Measurements from ENCODE around the gene MAGI2. TPM values are rescaled to one million over a fixed set of nuclear protein-coding genes. Genes with fewer than 3 reads are reported as not detected.

Gene MAGI2
- total RNA-seq, 4 donors from 2014 or later: 0.23 to 5.5 (median 0.45) TPM

- no peaks in the 10 kb centered on the region for H3K27me3 ChIP-seq
- no peak for TF ChIP-seq POLR2A (IDR thresholded peaks at IDR 0.05)
- no peak for TF ChIP-seq CTCF (IDR thresholded peaks at IDR 0.05)
- H3K4me3 ChIP-seq: no peak overlapping the region
- DNase-seq: no peak
- no peak overlapping the region for H3K27ac ChIP-seq
- peaks cover 0 to 23% (median 6%) of the 10 kb centered on the region in 3 donors for H3K4me1 ChIP-seq
- no peaks in the 10 kb centered on the region for H3K36me3 ChIP-seq
- intact Hi-C loops (cut with DNase I): no loop called here
- 80 to 83% methylated on average over 3 of the region's 3 CpGs for WGBS, 2 donors
- H3K9me3 ChIP-seq: no peaks in the 10 kb centered on the region
Measured at GRCh38 chr7:78014401-78014800, 1439.1 kb downstream of the MAGI2 start.

GRCh38 chr7:78013386-78013785, 1440.1 kb downstream of the MAGI2 start:
- TF ChIP-seq CTCF (IDR thresholded peaks at IDR 0.05) (no peak), POLR2A (IDR thresholded peaks at IDR 0.05) (no peak)
- H3K36me3 ChIP-seq: no peaks in the 10 kb centered on the region
- intact Hi-C loops (cut with DNase I): no loop called here
- no peaks in the 10 kb centered on the region for H3K9me3 ChIP-seq
- no peaks in the 10 kb centered on the region for H3K27me3 ChIP-seq
- H3K4me3 ChIP-seq: no peak overlapping the region
- DNase-seq: no peak
- WGBS, 2 donors: 74 to 76% methylated on average over 3 of the region's 3 CpGs
- peaks cover 0 to 15% (median 0%) of the 10 kb centered on the region in 3 donors for H3K4me1 ChIP-seq
- no peak overlapping the region for H3K27ac ChIP-seq

- intact Hi-C loops (cut with DNase I): no loop called here
- WGBS, 2 donors: 58 to 73% methylated on average over 5 of the region's 5 CpGs
Measured at GRCh38 chr7:78011642-78012041, 1441.8 kb downstream of the MAGI2 start.

GRCh38 chr7:78007231-78007630, 1446.2 kb downstream of the MAGI2 start:
- Histone ChIP-seq H3K27me3 (no peaks in the 10 kb centered on the region), H3K4me1 (no peaks in the 10 kb centered on the region), H3K36me3 (no peaks in the 10 kb centered on the region), H3K4me3 (no peak overlapping the region), H3K9me3 (no peaks in the 10 kb centered on the region), H3K27ac (no peak overlapping the region)
- WGBS, 2 donors: 85 to 89% methylated on average over 3 of the region's 3 CpGs
- no peak for DNase-seq
- intact Hi-C loops (cut with DNase I): no loop called here
- TF ChIP-seq POLR2A (IDR thresholded peaks at IDR 0.05) (no peak), CTCF (IDR thresholded peaks at IDR 0.05) (no peak)

More at GRCh38 chr7:78011642-78012041, 1441.8 kb downstream of the MAGI2 start:
- Histone ChIP-seq H3K9me3 (no peaks in the 10 kb centered on the region), H3K27me3 (no peaks in the 10 kb centered on the region), H3K27ac (no peak overlapping the region), H3K4me3 (no peak overlapping the region), H3K4me1 (no peaks in the 10 kb centered on the region), H3K36me3 (no peaks in the 10 kb centered on the region)
- DNase-seq: no peak
- TF ChIP-seq POLR2A (IDR thresholded peaks at IDR 0.05) (no peak), CTCF (IDR thresholded peaks at IDR 0.05) (no peak)

- TF ChIP-seq POLR2A (IDR thresholded peaks at IDR 0.05) (no peak), CTCF (IDR thresholded peaks at IDR 0.05) (no peak)
- no peak overlapping the region for H3K27ac ChIP-seq
- no peaks in the 10 kb centered on the region for H3K4me1 ChIP-seq
- H3K4me3 ChIP-seq: no peak overlapping the region
- no peaks in the 10 kb centered on the region for H3K27me3 ChIP-seq
- H3K9me3 ChIP-seq: no peaks in the 10 kb centered on the region
- WGBS, 2 donors: 90% methylated on average over 6 to 8 of the region's 10 CpGs
- no peaks in the 10 kb centered on the region for H3K36me3 ChIP-seq
- no peak for DNase-seq
- intact Hi-C loops (cut with DNase I): no loop called here
Measured at GRCh38 chr7:78006063-78006755, 1447.3 kb downstream of the MAGI2 start.

All from esophagus squamous epithelium (tissue), 5 donors.